ENCODE data around the gene ODAD4.

Gene ODAD4

GRCh38 chr17:41942626-41943373, 12.4 kb downstream of the ODAD4 start:
- H3K9me3 ChIP-seq (ENCODE audit: insufficient read depth, low read length): no peaks in the 10 kb centered on the region
- TF ChIP-seq CTCF (IDR thresholded peaks at IDR 0.05; ENCODE audit: insufficient read depth, low read length, poor library complexity, severe bottlenecking) (no peak), EZH2phosphoT487 (conservative IDR thresholded peaks at IDR 0.05; ENCODE audit: low read length) (no peak)
- no peaks in the 10 kb centered on the region for H3F3A ChIP-seq (ENCODE audit: insufficient read depth)
- no peak overlapping the region for H3K27ac ChIP-seq (ENCODE audit: low read depth, low read length)
- no peaks in the 10 kb centered on the region for H3K9me2 ChIP-seq (replicated peaks; ENCODE audit: insufficient read depth, low read length)
- no peak overlapping the region for H2AFZ ChIP-seq (ENCODE audit: low read depth, low read length, severe bottlenecking)
- no peaks in the 10 kb centered on the region for H3K36me3 ChIP-seq (ENCODE audit: low read length)
- no peak overlapping the region for H3K4me2 ChIP-seq (ENCODE audit: low read depth, low read length, poor library complexity, severe bottlenecking)
- no peaks in the 10 kb centered on the region for H3K27me3 ChIP-seq (ENCODE audit: low read length)
- H3K4me3 ChIP-seq (ENCODE audit: insufficient read depth, low read length, poor library complexity, severe bottlenecking): no peak overlapping the region
- H3K9ac ChIP-seq (ENCODE audit: low read length): no peak overlapping the region
- no peaks in the 10 kb centered on the region for H3K79me2 ChIP-seq (ENCODE audit: insufficient read depth, low read length)
- no peaks in the 10 kb centered on the region for H4K20me1 ChIP-seq (ENCODE audit: low read depth, low read length)

- H3K79me2 ChIP-seq (ENCODE audit: insufficient read depth, low read length): no peaks in the 10 kb centered on the region
- H4K20me1 ChIP-seq (ENCODE audit: low read depth, low read length): no peaks in the 10 kb centered on the region
- H3K4me2 ChIP-seq (ENCODE audit: low read depth, low read length, poor library complexity, severe bottlenecking): no peak overlapping the region
- H3K9me3 ChIP-seq (ENCODE audit: insufficient read depth, low read length): no peaks in the 10 kb centered on the region
- H3F3A ChIP-seq (ENCODE audit: insufficient read depth): no peaks in the 10 kb centered on the region
- no peaks in the 10 kb centered on the region for H3K27me3 ChIP-seq (ENCODE audit: low read length)
- no peak overlapping the region for H3K9ac ChIP-seq (ENCODE audit: low read length)
- no peak overlapping the region for H2AFZ ChIP-seq (ENCODE audit: low read depth, low read length, severe bottlenecking)
- H3K4me3 ChIP-seq (ENCODE audit: insufficient read depth, low read length, poor library complexity, severe bottlenecking): no peak overlapping the region
- no peak for TF ChIP-seq CTCF (IDR thresholded peaks at IDR 0.05; ENCODE audit: insufficient read depth, low read length, poor library complexity, severe bottlenecking)
- TF ChIP-seq EZH2phosphoT487 (conservative IDR thresholded peaks at IDR 0.05; ENCODE audit: low read length): no peak
- H3K36me3 ChIP-seq (ENCODE audit: low read length): no peaks in the 10 kb centered on the region
- no peaks in the 10 kb centered on the region for H3K9me2 ChIP-seq (replicated peaks; ENCODE audit: insufficient read depth, low read length)
- H3K27ac ChIP-seq (ENCODE audit: low read depth, low read length): no peak overlapping the region
Measured at GRCh38 chr17:41943492-41943891, 13.1 kb downstream of the ODAD4 start.

GRCh38 chr17:41944943-41945342, 14.5 kb downstream of the ODAD4 start:
- H2AFZ ChIP-seq (ENCODE audit: low read depth, low read length, severe bottlenecking): no peak overlapping the region
- TF ChIP-seq CTCF (IDR thresholded peaks at IDR 0.05; ENCODE audit: insufficient read depth, low read length, poor library complexity, severe bottlenecking) (no peak), EZH2phosphoT487 (conservative IDR thresholded peaks at IDR 0.05; ENCODE audit: low read length) (no peak)
- no peak overlapping the region for H3K4me2 ChIP-seq (ENCODE audit: low read depth, low read length, poor library complexity, severe bottlenecking)
- no peak overlapping the region for H3K9ac ChIP-seq (ENCODE audit: low read length)
- no peaks in the 10 kb centered on the region for H3K9me3 ChIP-seq (ENCODE audit: insufficient read depth, low read length)
- H3K79me2 ChIP-seq (ENCODE audit: insufficient read depth, low read length): no peaks in the 10 kb centered on the region
- no peaks in the 10 kb centered on the region for H3K27me3 ChIP-seq (ENCODE audit: low read length)
- no peaks in the 10 kb centered on the region for H4K20me1 ChIP-seq (ENCODE audit: low read depth, low read length)
- no peaks in the 10 kb centered on the region for H3K9me2 ChIP-seq (replicated peaks; ENCODE audit: insufficient read depth, low read length)
- H3F3A ChIP-seq (ENCODE audit: insufficient read depth): no peaks in the 10 kb centered on the region
- no peak overlapping the region for H3K27ac ChIP-seq (ENCODE audit: low read depth, low read length)
- H3K36me3 ChIP-seq (ENCODE audit: low read length): no peaks in the 10 kb centered on the region
- H3K4me3 ChIP-seq (ENCODE audit: insufficient read depth, low read length, poor library complexity, severe bottlenecking): no peak overlapping the region

Measured in SU-DHL-6 (cell line).